Activated CD4-positive, alpha-beta memory T cell treated with anti-CD3 and anti-CD28 coated beads, Interleukin-2, amount 10 ng/mL, durations not matched to agents 7 days and 5 days (primary cell): Measurements from ENCODE around the gene GPC6. TPM values are rescaled to one million over a fixed set of nuclear protein-coding genes. Genes with fewer than 3 reads are reported as not detected.

Experiments used
- CTCF ChIA-PET: fragments of 350-600 bp; sonication (Branson Sonifier 250); formaldehyde crosslinking; loops from one replicate; lab custom pipeline; 2021; ENCODE audit warnings: antibody characterized with exemption, inconsistent platforms; lab: Charles Lee
- POLR2A ChIA-PET: fragments of 350-600 bp; sonication (Branson Sonifier 250); formaldehyde crosslinking; loops from one replicate; lab custom pipeline; 2021; ENCODE audit warnings: antibody characterized with exemption; lab: Charles Lee
- DNase-seq: peaks from one replicate; pipeline ENCODE4 v3.0.0-alpha.2; 2020
- H3K27ac Mint-ChIP-seq: one replicate; pipeline ENCODE4 v1.8.0; 2021; ENCODE audit warnings: mild to moderate bottlenecking, mixed read lengths
- H3K27me3 Mint-ChIP-seq: one replicate; pipeline ENCODE4 v1.8.0; 2021; ENCODE audit warnings: mixed read lengths
- H3K36me3 Mint-ChIP-seq: one replicate; pipeline ENCODE4 v1.8.0; 2021; ENCODE audit warnings: low read depth, mixed read lengths
- H3K4me1 Mint-ChIP-seq: one replicate; pipeline ENCODE4 v1.8.0; 2021; ENCODE audit warnings: mixed read lengths
- H3K4me3 Mint-ChIP-seq: one replicate; pipeline ENCODE4 v1.8.0; 2021; ENCODE audit warnings: mild to moderate bottlenecking, mixed read lengths
- H3K9me3 Mint-ChIP-seq: one replicate; pipeline ENCODE4 v1.8.0; 2021; ENCODE audit warnings: mixed read lengths
- total RNA-seq, 2 experiments: library from RNA; stranded (reverse); gene quantifications; one replicate each; pipeline ENCODE4 v1.2.3, GENCODE V29; 2021

Gene GPC6
- total RNA-seq, 2 experiments from 2014 or later = not detected

GRCh38 chr13:94247890-94248289 is 1021.3 kb downstream of the GPC6 start:
- no peaks in the 10 kb centered on the region for H3K36me3 Mint-ChIP-seq
- no peak overlapping the region for H3K4me3 Mint-ChIP-seq
- peaks cover 2% of the 10 kb centered on the region for H3K27me3 Mint-ChIP-seq
- no peak overlapping the region for H3K27ac Mint-ChIP-seq
- DNase-seq = no peak
- POLR2A ChIA-PET = no interaction called here
- no peaks in the 10 kb centered on the region for H3K4me1 Mint-ChIP-seq
- CTCF ChIA-PET = no interaction called here
- H3K9me3 Mint-ChIP-seq = peaks cover 2% of the 10 kb centered on the region

- peaks cover 2% of the 10 kb centered on the region for H3K9me3 Mint-ChIP-seq
- H3K4me3 Mint-ChIP-seq = no peak overlapping the region
- no peak for DNase-seq
- POLR2A ChIA-PET = no interaction called here
- H3K27ac Mint-ChIP-seq = no peak overlapping the region
- H3K36me3 Mint-ChIP-seq = no peaks in the 10 kb centered on the region
- H3K4me1 Mint-ChIP-seq = no peaks in the 10 kb centered on the region
- CTCF ChIA-PET = no interaction called here
- H3K27me3 Mint-ChIP-seq = peaks cover 2% of the 10 kb centered on the region
Observed at GRCh38 chr13:94248454-94249228, 1022.0 kb downstream of the GPC6 start.

DNA sequence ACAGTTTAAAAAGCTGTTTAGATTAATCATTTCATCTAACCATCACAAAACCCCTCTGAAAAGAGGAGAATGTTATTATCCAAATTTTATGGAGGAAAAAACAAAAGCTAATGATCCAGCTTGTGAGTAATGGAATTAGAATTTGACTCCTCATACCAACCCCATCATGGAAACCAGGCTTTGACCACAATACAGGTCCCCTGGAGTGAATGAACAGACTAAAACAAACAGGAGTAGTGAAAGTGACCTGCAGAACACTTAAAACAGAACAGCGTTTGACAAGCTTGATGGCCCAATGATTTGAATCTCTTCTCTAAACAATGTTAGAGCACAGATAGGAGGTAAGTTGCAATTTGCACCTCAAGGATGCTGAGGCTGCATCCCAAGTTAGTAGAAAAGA is 1022.9 kb downstream of the GPC6 start:
- H3K9me3 Mint-ChIP-seq = peaks cover 2% of the 10 kb centered on the region
- H3K36me3 Mint-ChIP-seq = no peaks in the 10 kb centered on the region
- H3K4me3 Mint-ChIP-seq = no peak overlapping the region
- POLR2A ChIA-PET = no interaction called here
- DNase-seq = no peak
- CTCF ChIA-PET = no interaction called here
- peaks cover 2% of the 10 kb centered on the region for H3K27me3 Mint-ChIP-seq
- no peaks in the 10 kb centered on the region for H3K4me1 Mint-ChIP-seq
- no peak overlapping the region for H3K27ac Mint-ChIP-seq

- Mint-ChIP-seq H3K9me3 (peaks cover 2% of the 10 kb centered on the region), H3K4me1 (no peaks in the 10 kb centered on the region), H3K36me3 (no peaks in the 10 kb centered on the region), H3K27me3 (peaks cover 2% of the 10 kb centered on the region), H3K27ac (no peak overlapping the region), H3K4me3 (no peak overlapping the region)
- ChIA-PET CTCF (no interaction called here), POLR2A (no interaction called here)
- no peak for DNase-seq
Observed at GRCh38 chr13:94251831-94252608, 1025.4 kb downstream of the GPC6 start.

GRCh38 chr13:94254737-94255136 is 1028.1 kb downstream of the GPC6 start:
- no peaks in the 10 kb centered on the region for H3K36me3 Mint-ChIP-seq

DNA sequence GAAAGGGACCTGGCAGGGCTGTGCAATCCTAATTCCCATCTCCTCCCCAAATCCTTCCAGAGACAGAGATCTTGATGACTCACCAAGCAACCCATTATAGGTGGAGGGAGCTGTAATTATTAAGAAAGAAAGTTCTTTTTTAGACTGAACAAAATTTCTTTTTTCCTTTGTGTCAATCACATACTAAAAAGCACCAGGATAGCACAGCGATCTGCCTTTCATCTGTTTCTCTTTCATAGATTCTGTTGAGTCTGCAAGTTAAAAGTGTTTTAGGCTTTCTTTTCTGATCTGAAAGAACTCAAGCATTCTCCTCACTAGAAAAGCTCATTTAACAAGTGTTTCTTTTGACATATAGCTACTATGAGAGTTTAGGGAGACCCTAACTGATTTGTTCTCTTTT is 1030.1 kb downstream of the GPC6 start:
- H3K4me3 Mint-ChIP-seq = no peak overlapping the region
- no peak overlapping the region for H3K27ac Mint-ChIP-seq
- H3K4me1 Mint-ChIP-seq = peaks cover 2% of the 10 kb centered on the region
- peaks cover 2% of the 10 kb centered on the region for H3K9me3 Mint-ChIP-seq
- ChIA-PET POLR2A (no interaction called here), CTCF (no interaction called here)
- no peak for DNase-seq
- H3K36me3 Mint-ChIP-seq = no peaks in the 10 kb centered on the region
- H3K27me3 Mint-ChIP-seq = no peaks in the 10 kb centered on the region

More at GRCh38 chr13:94254737-94255136, 1028.1 kb downstream of the GPC6 start:
- no peak for DNase-seq
- H3K27ac Mint-ChIP-seq = no peak overlapping the region
- POLR2A ChIA-PET = no interaction called here
- peaks cover 2% of the 10 kb centered on the region for H3K9me3 Mint-ChIP-seq
- no peak overlapping the region for H3K4me3 Mint-ChIP-seq
- H3K27me3 Mint-ChIP-seq = no peaks in the 10 kb centered on the region
- H3K4me1 Mint-ChIP-seq = peaks cover 2% of the 10 kb centered on the region
- CTCF ChIA-PET = no interaction called here

GRCh38 chr13:94259984-94260383 is 1033.4 kb downstream of the GPC6 start:
- peaks cover 2% of the 10 kb centered on the region for H3K4me1 Mint-ChIP-seq
- CTCF ChIA-PET = no interaction called here
- no peaks in the 10 kb centered on the region for H3K36me3 Mint-ChIP-seq
- no peak overlapping the region for H3K4me3 Mint-ChIP-seq
- no peak overlapping the region for H3K27ac Mint-ChIP-seq
- POLR2A ChIA-PET = no interaction called here
- H3K27me3 Mint-ChIP-seq = no peaks in the 10 kb centered on the region
- peaks cover 2% of the 10 kb centered on the region for H3K9me3 Mint-ChIP-seq
- no peak for DNase-seq

DNA sequence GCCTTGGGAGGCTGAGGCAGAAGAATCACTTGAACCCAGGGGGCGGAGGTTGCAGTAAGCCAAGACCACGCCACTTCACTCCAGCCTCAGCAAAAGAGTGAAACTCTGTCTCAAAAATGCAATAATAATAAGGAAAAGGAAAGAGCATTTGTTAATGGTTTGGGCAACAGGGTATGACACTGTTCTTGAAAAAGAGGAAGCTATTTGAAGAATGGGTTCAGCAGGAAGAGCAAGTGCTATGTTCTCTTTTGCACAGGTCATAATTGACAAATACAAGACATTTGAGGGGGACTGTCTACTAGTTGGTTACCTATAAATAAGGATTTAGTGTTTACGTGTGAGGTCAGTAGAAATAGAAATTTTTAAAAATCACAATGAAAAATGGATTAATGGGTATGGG is 1034.6 kb downstream of the GPC6 start:
- Mint-ChIP-seq H3K9me3 (peaks cover 2% of the 10 kb centered on the region), H3K36me3 (no peaks in the 10 kb centered on the region), H3K27me3 (no peaks in the 10 kb centered on the region), H3K4me3 (no peak overlapping the region), H3K4me1 (peaks cover 2% of the 10 kb centered on the region), H3K27ac (no peak overlapping the region)
- no peak for DNase-seq
- CTCF ChIA-PET = no interaction called here
- POLR2A ChIA-PET = no interaction called here

DNA sequence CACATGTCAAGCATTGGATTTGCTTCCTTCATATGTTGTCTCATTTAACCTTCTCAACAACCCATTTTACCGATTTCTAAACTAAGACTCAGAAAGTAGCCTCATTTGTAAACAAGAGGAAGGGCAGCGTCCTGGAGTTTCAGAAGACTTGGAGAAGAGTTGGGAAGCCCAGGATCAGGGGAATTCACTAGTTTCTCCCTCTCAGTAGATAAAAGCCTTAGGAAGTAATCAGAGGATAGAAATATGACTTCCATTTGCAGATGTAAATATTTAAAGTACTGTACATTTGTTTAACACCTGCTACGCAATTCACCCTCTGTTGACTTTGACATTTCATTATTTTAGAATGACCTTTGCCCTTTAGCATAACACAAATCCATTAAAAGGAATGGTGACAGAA is 1036.4 kb downstream of the GPC6 start:
- no peak for DNase-seq
- ChIA-PET POLR2A (no interaction called here), CTCF (no interaction called here)
- Mint-ChIP-seq H3K36me3 (no peaks in the 10 kb centered on the region), H3K27me3 (no peaks in the 10 kb centered on the region), H3K4me1 (peaks cover 2% of the 10 kb centered on the region), H3K4me3 (no peak overlapping the region), H3K27ac (no peak overlapping the region), H3K9me3 (peaks cover 2% of the 10 kb centered on the region)

- Mint-ChIP-seq H3K27me3 (no peaks in the 10 kb centered on the region), H3K4me1 (no peaks in the 10 kb centered on the region), H3K36me3 (no peaks in the 10 kb centered on the region), H3K9me3 (no peaks in the 10 kb centered on the region), H3K27ac (no peak overlapping the region), H3K4me3 (no peak overlapping the region)
- ChIA-PET POLR2A (no interaction called here), CTCF (no interaction called here)
- DNase-seq = no peak
Observed at GRCh38 chr13:94267581-94268366, 1041.2 kb downstream of the GPC6 start.

- H3K4me1 Mint-ChIP-seq = no peaks in the 10 kb centered on the region
- H3K27ac Mint-ChIP-seq = no peak overlapping the region
- no peak overlapping the region for H3K4me3 Mint-ChIP-seq
- no peak for DNase-seq
- H3K9me3 Mint-ChIP-seq = no peaks in the 10 kb centered on the region
- ChIA-PET CTCF (no interaction called here), POLR2A (no interaction called here)
- no peaks in the 10 kb centered on the region for H3K27me3 Mint-ChIP-seq
- H3K36me3 Mint-ChIP-seq = no peaks in the 10 kb centered on the region
Observed at GRCh38 chr13:94268661-94269060, 1042.1 kb downstream of the GPC6 start.

GRCh38 chr13:94269557-94269956 is 1043.0 kb downstream of the GPC6 start:
- Mint-ChIP-seq H3K27ac (no peak overlapping the region), H3K27me3 (no peaks in the 10 kb centered on the region), H3K36me3 (no peaks in the 10 kb centered on the region), H3K4me3 (no peak overlapping the region), H3K4me1 (no peaks in the 10 kb centered on the region), H3K9me3 (no peaks in the 10 kb centered on the region)
- no peak for DNase-seq
- CTCF ChIA-PET = no interaction called here
- POLR2A ChIA-PET = no interaction called here

- Mint-ChIP-seq H3K27ac (no peak overlapping the region), H3K36me3 (no peaks in the 10 kb centered on the region), H3K27me3 (no peaks in the 10 kb centered on the region), H3K4me3 (no peak overlapping the region), H3K4me1 (no peaks in the 10 kb centered on the region), H3K9me3 (no peaks in the 10 kb centered on the region)
- POLR2A ChIA-PET = no interaction called here
- DNase-seq = no peak
- CTCF ChIA-PET = no interaction called here
Observed at GRCh38 chr13:94270556-94270955, 1043.9 kb downstream of the GPC6 start.
